ENCODE measurements around the gene PRR7. TPM values are rescaled to one million over a fixed set of nuclear protein-coding genes. Genes with fewer than 3 reads are reported as not detected.

The PRR7 gene
- polyA plus RNA-seq, 1 of the 3 experiments (the other 2 are of a cell fraction): 17.1 TPM

- TF ChIP-seq IRF3 (IDR thresholded peaks at IDR 0.05; ENCODE audit: low read depth, low read length) (no peak), SIN3A (IDR thresholded peaks at IDR 0.05; ENCODE audit: borderline replicate concordance, low read depth, low read length) (peak; percentile 36; the same call in 1 of the 2 replicates), CHD2 (IDR thresholded peaks at IDR 0.05; ENCODE audit: low read length, partially characterized antibody) (no peak), RXRA (IDR thresholded peaks at IDR 0.05; ENCODE audit: borderline replicate concordance, low read depth) (no peak), TCF12 (IDR thresholded peaks at IDR 0.05) (peak; percentile 13; the same call in 1 of the 2 replicates), RAD21 (IDR thresholded peaks at IDR 0.05; ENCODE audit: low read length) (no peak), TAF1 (IDR thresholded peaks at IDR 0.05; ENCODE audit: borderline replicate concordance, low read depth, low read length) (peak; percentile 98), MEF2A (IDR thresholded peaks at IDR 0.05; ENCODE audit: borderline replicate concordance, low read depth) (no peak), TEAD4 (IDR thresholded peaks at IDR 0.05; ENCODE audit: borderline replicate concordance, insufficient read depth) (no peak), USF1 (IDR thresholded peaks at IDR 0.05; ENCODE audit: borderline replicate concordance, low read depth) (no peak), USF2 (IDR thresholded peaks at IDR 0.05; ENCODE audit: borderline replicate concordance, low read depth, low read length) (no peak), NFIC (IDR thresholded peaks at IDR 0.05; ENCODE audit: borderline replicate concordance) (peak; percentile 17; the same call in 1 of the 2 replicates)
Observed at GRCh38 chr5:177497292-177498012, 50.8 kb downstream of the PRR7 start, which contains the start of gene PDLIM7 (continued).

- Histone ChIP-seq H4K20me1 (ENCODE audit: insufficient read depth) (peaks cover 32% of the 10 kb centered on the region), H3K9ac (peak overlapping the region; percentile 43; the same call in 1 of the 2 replicates), H3K4me3 (ENCODE audit: low read depth in 2 of 2, low read length in 1 of 2) (peak overlapping the region; percentile 83 to 94), H3K36me3 (replicated peaks in 1 of 2; ENCODE audit: control insufficient read depth in 1 of 2, insufficient read depth in 2 of 2, low read length in 1 of 2) (peaks cover 5 to 10% of the 10 kb centered on the region in 2 experiments), H3K79me2 (ENCODE audit: insufficient read depth) (peaks cover 38% of the 10 kb centered on the region), H3K9me3 (no peaks in the 10 kb centered on the region), H3F3A (replicated peaks; ENCODE audit: insufficient read depth) (peaks cover 23% of the 10 kb centered on the region), H3K4me1 (ENCODE audit: control insufficient read depth in 1 of 2, insufficient read depth in 2 of 2, low read depth in 1 of 2, low read length in 1 of 2) (peaks cover 25 to 56% of the 10 kb centered on the region in 2 experiments; a peak in 3 of 4 replicates), H2AFZ (ENCODE audit: low read depth) (peak overlapping the region; percentile 59), H3K27ac (ENCODE audit: low read depth in 2 of 2, low read length in 1 of 2) (peak overlapping the region in 1 of 2 experiments; percentile 36; a peak in 1 of 4 replicates), H3K9me2 (no peaks in the 10 kb centered on the region), H3K4me2 (peak overlapping the region; percentile 94; the same call in 1 of the 2 replicates), H3K27me3 (ENCODE audit: insufficient read depth) (no peaks in the 10 kb centered on the region)
- WGBS (ENCODE audit: low lambda C conversion rate): 52% methylated on average over 34 of the region's 48 CpGs
- ChIA-PET CTCF (interaction anchor here (1.1 to 15.9 kb wide), 9 partner anchors 18 to 128 kb away, joined by 3 to 228 read pairs (median 23); partner anchors contain the start of genes DBN1 and PRR7), POLR2A (interaction anchor here (0.6 to 6.7 kb wide), 6 partner anchors 18 to 73 kb away, joined by 4 to 43 read pairs (median 5); partner anchors contain the start of gene DDX41)
- no peak for DNase-seq
- no peak for TF ChIP-seq MEF2A (IDR thresholded peaks at IDR 0.05; ENCODE audit: borderline replicate concordance, low read depth)
- no peak for TF ChIP-seq SMC3 (IDR thresholded peaks at IDR 0.05; ENCODE audit: low read depth, low read length)
- TF ChIP-seq CTCF (IDR thresholded peaks at IDR 0.05): no peak
- no peak for TF ChIP-seq EP300 (IDR thresholded peaks at IDR 0.05; ENCODE audit: borderline replicate concordance in 1 of 2, low read depth in 1 of 2, low read length in 1 of 2)
- no peak for TF ChIP-seq ZBTB33 (IDR thresholded peaks at IDR 0.05; ENCODE audit: borderline replicate concordance, low read depth)
- TF ChIP-seq RXRA (IDR thresholded peaks at IDR 0.05; ENCODE audit: borderline replicate concordance, low read depth): no peak
- TF ChIP-seq MXI1 (IDR thresholded peaks at IDR 0.05; ENCODE audit: low read depth, low read length): no peak
- no peak for TF ChIP-seq FOXM1 (IDR thresholded peaks at IDR 0.05; ENCODE audit: low read depth)
- no peak for TF ChIP-seq GABPA (IDR thresholded peaks at IDR 0.05; ENCODE audit: low read depth)
- TF ChIP-seq USF1 (IDR thresholded peaks at IDR 0.05; ENCODE audit: borderline replicate concordance, low read depth): no peak
- no peak for TF ChIP-seq FOSL2 (IDR thresholded peaks at IDR 0.05; ENCODE audit: borderline replicate concordance, low read depth)
Observed at GRCh38 chr5:177498013-177498787, 51.6 kb downstream of the PRR7 start.

Measured in SK-N-SH (cell line).